Measurements from ENCODE around the gene PAPSS2. TPM values are rescaled to one million over a fixed set of nuclear protein-coding genes. Genes with fewer than 3 reads are reported as not detected.

PAPSS2 gene
- total RNA-seq, 1 donor from 2014 or later = 1.3 TPM

DNA sequence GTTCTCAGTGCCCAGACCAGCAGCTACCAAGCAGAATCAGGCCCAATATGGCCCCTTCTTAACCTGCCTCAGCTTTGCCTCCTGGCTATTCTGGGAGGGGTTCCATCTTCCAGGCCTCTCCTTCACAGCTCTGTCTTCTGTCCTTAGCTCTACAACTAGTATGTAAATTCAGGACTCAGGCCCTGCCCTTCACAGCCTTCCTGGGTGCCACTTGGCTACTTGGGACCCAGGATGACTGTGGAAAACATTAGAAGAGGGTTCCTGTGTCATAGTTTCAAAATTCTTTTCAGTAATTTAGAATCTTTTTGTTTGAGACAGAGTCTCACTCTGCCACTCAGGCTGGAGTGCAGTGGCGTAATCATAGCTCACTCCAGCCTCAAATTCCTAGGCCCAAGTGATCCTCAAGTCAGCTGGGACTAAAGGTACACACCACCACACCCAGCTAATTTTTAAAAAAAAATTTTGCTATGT, 33.2 kb upstream of the PAPSS2 start:
- H3K4me1 Mint-ChIP-seq = no peaks in the 10 kb centered on the region

DNA sequence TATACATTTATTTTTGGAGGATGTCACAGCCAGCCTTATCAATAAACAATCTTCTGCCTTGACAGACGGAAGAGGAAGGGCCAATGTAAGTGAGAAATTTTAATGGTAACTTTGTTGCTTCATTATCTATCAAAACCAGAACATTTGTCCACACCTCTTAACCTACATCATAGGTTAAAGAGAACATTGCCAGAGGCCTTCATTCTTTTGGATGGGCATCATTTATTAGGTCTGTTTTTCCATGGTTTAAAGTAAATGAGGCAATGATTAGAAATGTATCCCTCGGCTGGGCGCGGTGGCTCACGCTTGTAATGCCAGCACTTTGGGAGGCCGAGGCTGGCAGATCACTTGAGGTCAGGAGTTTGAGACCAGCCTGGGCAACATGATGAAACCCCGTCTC, 29.5 kb upstream of the PAPSS2 start:
- Mint-ChIP-seq H3K9me3 (peaks cover 2% of the 10 kb centered on the region), H3K27ac (ENCODE audit: unreplicated experiment) (no peak overlapping the region), H3K4me3 (no peak overlapping the region), H3K27me3 (ENCODE audit: low read depth) (no peaks in the 10 kb centered on the region), H3K4me1 (no peaks in the 10 kb centered on the region), H3K36me3 (ENCODE audit: low read depth) (no peaks in the 10 kb centered on the region)
- TF ChIP-seq, protein P1, sequence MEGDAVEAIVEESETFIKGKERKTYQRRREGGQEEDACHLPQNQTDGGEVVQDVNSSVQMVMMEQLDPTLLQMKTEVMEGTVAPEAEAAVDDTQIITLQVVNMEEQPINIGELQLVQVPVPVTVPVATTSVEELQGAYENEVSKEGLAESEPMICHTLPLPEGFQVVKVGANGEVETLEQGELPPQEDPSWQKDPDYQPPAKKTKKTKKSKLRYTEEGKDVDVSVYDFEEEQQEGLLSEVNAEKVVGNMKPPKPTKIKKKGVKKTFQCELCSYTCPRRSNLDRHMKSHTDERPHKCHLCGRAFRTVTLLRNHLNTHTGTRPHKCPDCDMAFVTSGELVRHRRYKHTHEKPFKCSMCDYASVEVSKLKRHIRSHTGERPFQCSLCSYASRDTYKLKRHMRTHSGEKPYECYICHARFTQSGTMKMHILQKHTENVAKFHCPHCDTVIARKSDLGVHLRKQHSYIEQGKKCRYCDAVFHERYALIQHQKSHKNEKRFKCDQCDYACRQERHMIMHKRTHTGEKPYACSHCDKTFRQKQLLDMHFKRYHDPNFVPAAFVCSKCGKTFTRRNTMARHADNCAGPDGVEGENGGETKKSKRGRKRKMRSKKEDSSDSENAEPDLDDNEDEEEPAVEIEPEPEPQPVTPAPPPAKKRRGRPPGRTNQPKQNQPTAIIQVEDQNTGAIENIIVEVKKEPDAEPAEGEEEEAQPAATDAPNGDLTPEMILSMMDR (conservative IDR thresholded peaks at IDR 0.05) = no peak
- DNase-seq (ENCODE audit: low read depth, low spot score) = no peak

More for the DNA sequence above, 33.2 kb upstream of the PAPSS2 start:
- Mint-ChIP-seq H3K9me3 (no peaks in the 10 kb centered on the region), H3K27me3 (ENCODE audit: low read depth) (no peaks in the 10 kb centered on the region), H3K4me3 (no peak overlapping the region), H3K27ac (ENCODE audit: unreplicated experiment) (no peak overlapping the region), H3K36me3 (ENCODE audit: low read depth) (no peaks in the 10 kb centered on the region)
- TF ChIP-seq, protein P1 (conservative IDR thresholded peaks at IDR 0.05) = no peak
- DNase-seq (ENCODE audit: low read depth, low spot score) = no peak

DNA sequence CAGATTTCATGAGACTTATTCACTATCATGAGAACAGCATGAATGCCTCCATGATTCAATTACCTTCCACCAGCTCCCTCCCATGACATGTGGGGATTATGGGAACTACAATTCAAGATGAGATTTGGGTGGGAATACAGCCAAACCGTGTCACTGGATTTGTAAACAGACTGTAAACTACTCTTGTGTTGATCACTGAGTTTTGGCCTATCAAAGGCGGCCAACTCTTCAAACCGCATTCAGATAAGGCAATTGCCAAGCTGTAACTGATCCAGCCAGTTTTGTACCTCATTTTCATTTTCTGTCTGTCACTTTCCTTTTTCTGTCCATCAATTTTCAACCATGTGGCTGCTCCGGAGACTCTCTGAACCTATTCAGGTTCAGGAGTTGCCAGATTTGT, 27.2 kb upstream of the PAPSS2 start:
- Mint-ChIP-seq H3K4me3 (no peak overlapping the region), H3K4me1 (no peaks in the 10 kb centered on the region), H3K27me3 (ENCODE audit: low read depth) (no peaks in the 10 kb centered on the region), H3K27ac (ENCODE audit: unreplicated experiment) (no peak overlapping the region), H3K36me3 (ENCODE audit: low read depth) (no peaks in the 10 kb centered on the region), H3K9me3 (peaks cover 5% of the 10 kb centered on the region)
- DNase-seq (ENCODE audit: low read depth, low spot score) = no peak
- TF ChIP-seq, protein P1 (conservative IDR thresholded peaks at IDR 0.05) = no peak

DNA sequence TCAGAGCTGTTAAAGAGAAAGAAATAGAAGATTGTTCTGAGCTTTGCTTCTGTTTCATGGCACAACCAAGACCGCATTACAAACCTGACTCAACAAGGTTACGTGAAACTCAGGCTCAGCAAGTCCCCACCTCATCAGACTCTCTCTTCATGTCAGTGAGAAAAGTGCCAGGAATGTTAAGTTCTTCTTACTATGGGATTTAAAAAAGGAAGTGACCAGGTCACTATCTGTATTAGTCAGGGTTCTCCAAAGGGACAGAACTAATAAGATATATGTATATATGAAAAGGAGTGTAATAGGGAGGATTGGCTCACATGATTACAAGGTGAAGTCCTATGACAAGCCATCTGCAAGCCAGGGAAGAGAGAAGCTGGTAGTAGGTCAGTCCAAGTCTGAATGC, 25.4 kb upstream of the PAPSS2 start:
- Mint-ChIP-seq H3K4me3 (no peak overlapping the region), H3K9me3 (peaks cover 5% of the 10 kb centered on the region), H3K4me1 (no peaks in the 10 kb centered on the region), H3K36me3 (ENCODE audit: low read depth) (no peaks in the 10 kb centered on the region), H3K27ac (ENCODE audit: unreplicated experiment) (no peak overlapping the region), H3K27me3 (ENCODE audit: low read depth) (no peaks in the 10 kb centered on the region)
- DNase-seq (ENCODE audit: low read depth, low spot score) = no peak
- TF ChIP-seq, protein P1 (conservative IDR thresholded peaks at IDR 0.05) = no peak

DNA sequence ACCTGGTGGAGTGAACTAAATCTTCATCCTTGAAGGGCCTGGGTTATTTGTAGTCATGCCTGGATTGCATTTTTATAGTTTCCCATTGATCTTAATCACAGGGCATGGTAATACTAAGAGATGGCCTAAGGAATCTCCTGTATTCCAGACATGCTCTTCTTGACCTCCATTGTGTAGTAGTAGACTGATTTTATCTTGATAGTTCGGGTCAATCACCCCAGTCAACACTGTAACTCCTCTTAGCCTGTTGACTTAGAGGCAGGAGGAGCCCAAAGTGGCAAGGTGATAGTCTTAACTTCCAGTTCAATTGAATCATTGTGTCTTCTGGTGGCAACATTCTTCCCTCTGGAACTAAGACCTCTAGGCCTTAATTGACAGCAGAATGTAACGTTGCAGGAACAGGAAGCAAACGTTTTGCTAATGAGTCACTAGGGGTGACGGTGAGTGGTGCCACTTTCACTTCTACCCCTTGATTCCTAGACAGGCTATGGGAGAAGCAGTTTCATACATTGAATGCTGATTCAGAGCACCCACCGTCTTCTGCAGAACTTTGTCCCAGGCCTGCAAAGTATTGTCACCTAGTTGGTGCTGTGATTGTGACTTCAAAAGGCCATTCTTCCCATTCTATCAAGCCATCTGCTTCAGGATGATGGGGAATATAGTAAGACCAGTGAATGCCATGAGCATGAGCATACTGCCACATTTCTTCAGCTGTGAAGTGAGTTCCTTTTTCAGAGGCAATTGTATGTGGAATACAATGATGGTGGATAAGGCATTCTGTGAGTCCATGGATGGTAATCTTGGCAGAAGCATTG, 24.0 kb upstream of the PAPSS2 start:
- Mint-ChIP-seq H3K4me3 (no peak overlapping the region), H3K27ac (ENCODE audit: unreplicated experiment) (no peak overlapping the region), H3K4me1 (no peaks in the 10 kb centered on the region), H3K36me3 (ENCODE audit: low read depth) (no peaks in the 10 kb centered on the region), H3K27me3 (ENCODE audit: low read depth) (no peaks in the 10 kb centered on the region), H3K9me3 (peaks cover 5% of the 10 kb centered on the region)
- DNase-seq (ENCODE audit: low read depth, low spot score) = no peak
- TF ChIP-seq, protein P1 (conservative IDR thresholded peaks at IDR 0.05) = no peak
